ENCODE measurements around the gene CIDEC. TPM values are rescaled to one million over a fixed set of nuclear protein-coding genes. Genes with fewer than 3 reads are reported as not detected.

CIDEC gene
- polyA plus RNA-seq, 3 donors, result 0.08 TPM; not detected in 2

- Histone ChIP-seq H3K4me2 (replicated peaks; ENCODE audit: extremely low read depth, low read length, poor library complexity, severe bottlenecking) (peak overlapping the region; percentile 92), H3K9ac (ENCODE audit: insufficient read depth, low read length, poor library complexity, severe bottlenecking) (peak overlapping the region; percentile 60), H3K4me1 (ENCODE audit: control insufficient read depth in 1 of 2, insufficient read depth in 2 of 2, low read length in 2 of 2) (peaks cover 35 to 50% of the 10 kb centered on the region in 2 donors), H3K27ac (ENCODE audit: low read depth in 1 of 2, low read length in 2 of 2) (peak overlapping the region; percentile 6 to 64), H3K36me3 (replicated peaks in 1 of 2; ENCODE audit: control insufficient read depth in 1 of 2, insufficient read depth in 2 of 2, low read length in 2 of 2) (no peaks in the 10 kb centered on the region), H4K20me1 (ENCODE audit: insufficient read depth, low read length) (no peaks in the 10 kb centered on the region), H3K4me3 (replicated peaks in 1 of 3; ENCODE audit: low read depth in 2 of 3, low read length in 3 of 3) (peak overlapping the region; percentile 53 to 78 (median 59)), H3K9me3 (replicated peaks in 1 of 2; ENCODE audit: control insufficient read depth in 1 of 2, insufficient read depth in 1 of 2, low read length in 2 of 2) (no peaks in the 10 kb centered on the region), H3K27me3 (ENCODE audit: control insufficient read depth in 2 of 2, insufficient read depth in 2 of 2, low read length in 2 of 2) (no peaks in the 10 kb centered on the region), H3K79me2 (ENCODE audit: insufficient read depth, low read length) (no peaks in the 10 kb centered on the region), H2AFZ (ENCODE audit: insufficient read depth, low read depth, low read length, poor library complexity, severe bottlenecking) (peak overlapping the region; percentile 90)
- Mint-ChIP-seq H3K36me3 (no peaks in the 10 kb centered on the region), H3K4me3 (peak overlapping the region; percentile 83 to 91), H3K27me3 (ENCODE audit: low read depth in 3 of 3) (peaks cover 0 to 2% (median 0%) of the 10 kb centered on the region in 3 donors), H3K4me1 (peaks cover 50% of the 10 kb centered on the region), H3K9me3 (no peaks in the 10 kb centered on the region), H3K27ac (peak overlapping the region in 6 of 7 donors; percentile 19 to 74 (median 46))
- peak; percentile 38 to 46 (median 40) for DNase-seq
- intact Hi-C loops (cut with micrococcal nuclease), result no loop called here
- TF ChIP-seq CTCF (IDR thresholded peaks at IDR 0.05), result peak; percentile 23
- under 1% methylated on average over 88 of the region's 99 CpGs for WGBS (ENCODE audit: insufficient coverage)
Observed at GRCh38 chr3:9915254-9916141, 35.4 kb upstream of the CIDEC start.

- no peaks in the 10 kb centered on the region for H3K36me3 Mint-ChIP-seq
- DNase-seq, result no peak
- WGBS (ENCODE audit: insufficient coverage), result 40% methylated on average over 8 of the region's 15 CpGs
- Histone ChIP-seq H4K20me1 (ENCODE audit: insufficient read depth, low read length) (no peaks in the 10 kb centered on the region), H3K4me3 (replicated peaks in 1 of 3; ENCODE audit: low read depth in 2 of 3, low read length in 3 of 3) (peak overlapping the region; percentile 24 to 78 (median 53)), H3K9ac (ENCODE audit: insufficient read depth, low read length, poor library complexity, severe bottlenecking) (peak overlapping the region; percentile 60), H3K4me1 (ENCODE audit: control insufficient read depth in 1 of 2, insufficient read depth in 2 of 2, low read length in 2 of 2) (peaks cover 35 to 50% of the 10 kb centered on the region in 2 donors), H3K27ac (ENCODE audit: low read depth in 1 of 2, low read length in 2 of 2) (no peak overlapping the region), H3K79me2 (ENCODE audit: insufficient read depth, low read length) (no peaks in the 10 kb centered on the region), H3K4me2 (replicated peaks; ENCODE audit: extremely low read depth, low read length, poor library complexity, severe bottlenecking) (peak overlapping the region; percentile 92), H3K27me3 (ENCODE audit: control insufficient read depth in 2 of 2, insufficient read depth in 2 of 2, low read length in 2 of 2) (no peaks in the 10 kb centered on the region), H3K36me3 (replicated peaks in 1 of 2; ENCODE audit: control insufficient read depth in 1 of 2, insufficient read depth in 2 of 2, low read length in 2 of 2) (no peaks in the 10 kb centered on the region), H3K9me3 (replicated peaks in 1 of 2; ENCODE audit: control insufficient read depth in 1 of 2, insufficient read depth in 1 of 2, low read length in 2 of 2) (no peaks in the 10 kb centered on the region), H2AFZ (ENCODE audit: insufficient read depth, low read depth, low read length, poor library complexity, severe bottlenecking) (peak overlapping the region; percentile 90)
- no peak for TF ChIP-seq CTCF (IDR thresholded peaks at IDR 0.05)
- peak overlapping the region in 1 of 7 donors; percentile 20 for H3K27ac Mint-ChIP-seq
- peaks cover 0 to 2% (median 0%) of the 10 kb centered on the region in 3 donors for H3K27me3 Mint-ChIP-seq (ENCODE audit: low read depth in 3 of 3)
- no peaks in the 10 kb centered on the region for H3K9me3 Mint-ChIP-seq
- H3K4me1 Mint-ChIP-seq, result peaks cover 51% of the 10 kb centered on the region
- peak overlapping the region; percentile 64 to 83 for H3K4me3 Mint-ChIP-seq
- intact Hi-C loops (cut with micrococcal nuclease), result no loop called here
Observed at GRCh38 chr3:9914559-9915253, 34.7 kb upstream of the CIDEC start.

Measured in CD14-positive monocyte (primary cell).